Activated CD4-positive, alpha-beta T cell treated with anti-CD3 and anti-CD28 coated beads, Interleukin-2, amount 50 U/mL, for 24 hours (primary cell): Measurements from ENCODE around the gene PDE4D.
A peak's percentile ranks its signal among the peaks of the same experiment; 100 is the strongest.

Experiments used
- DNase-seq, 2 donors: peaks; one replicate each; pipeline ENCODE4 v3.0.0-alpha.2; 2020; ENCODE audit warnings: low read depth in 1 of 2, low spot score in 1 of 2

PDE4D gene

DNA sequence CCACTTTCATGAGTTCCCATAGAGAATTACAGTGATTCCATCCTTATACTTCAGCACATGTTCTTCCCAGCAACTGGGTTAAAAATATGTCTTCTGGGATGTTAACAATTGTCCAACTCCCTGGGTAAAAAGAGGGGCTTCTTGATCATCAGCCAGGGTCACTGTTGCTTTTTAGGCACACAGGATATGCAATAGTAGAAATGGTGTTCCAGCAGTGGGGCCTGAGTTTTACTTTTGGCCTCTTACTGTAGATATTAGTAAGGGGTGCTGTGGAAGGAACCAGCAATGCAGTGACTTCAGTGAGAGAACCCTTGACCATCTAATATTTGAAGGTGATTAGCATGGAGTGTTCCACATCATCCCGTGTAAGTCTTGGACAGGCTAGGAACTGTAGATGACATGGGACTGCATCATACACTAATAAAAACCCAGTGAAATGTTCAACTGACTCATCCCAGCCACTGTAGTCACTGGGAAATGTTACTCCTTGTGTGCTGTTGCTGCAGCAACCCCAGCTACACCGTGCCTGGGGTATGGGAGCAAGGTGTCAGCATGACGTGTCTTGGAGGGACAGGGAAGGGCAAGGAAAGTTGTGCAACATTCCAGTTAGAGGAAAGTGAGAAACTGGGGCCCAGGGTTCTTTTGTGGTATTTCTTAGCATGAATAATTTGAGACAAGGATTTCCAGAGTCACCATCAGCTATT, 699.8 kb downstream of the PDE4D start:
- no peak for DNase-seq

DNA sequence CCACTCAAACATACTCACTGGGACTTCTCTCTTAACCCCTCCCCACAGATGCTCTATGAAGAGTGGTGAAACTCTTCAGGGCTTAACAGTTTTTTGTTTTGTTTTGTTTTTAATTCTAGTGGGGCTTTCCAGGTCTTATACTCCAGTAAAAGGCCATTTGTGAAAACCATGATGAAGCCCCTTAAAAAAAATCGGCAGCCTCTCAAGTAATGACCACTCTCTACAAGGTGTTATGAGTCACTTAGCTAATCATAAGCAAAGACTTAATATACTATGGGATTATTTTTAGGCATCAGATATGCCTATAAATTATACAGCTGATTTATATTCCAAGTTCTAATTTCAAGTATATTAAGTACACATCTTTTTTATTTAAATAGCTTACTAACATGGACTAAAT, 702.8 kb downstream of the PDE4D start:
- DNase-seq: no peak

DNA sequence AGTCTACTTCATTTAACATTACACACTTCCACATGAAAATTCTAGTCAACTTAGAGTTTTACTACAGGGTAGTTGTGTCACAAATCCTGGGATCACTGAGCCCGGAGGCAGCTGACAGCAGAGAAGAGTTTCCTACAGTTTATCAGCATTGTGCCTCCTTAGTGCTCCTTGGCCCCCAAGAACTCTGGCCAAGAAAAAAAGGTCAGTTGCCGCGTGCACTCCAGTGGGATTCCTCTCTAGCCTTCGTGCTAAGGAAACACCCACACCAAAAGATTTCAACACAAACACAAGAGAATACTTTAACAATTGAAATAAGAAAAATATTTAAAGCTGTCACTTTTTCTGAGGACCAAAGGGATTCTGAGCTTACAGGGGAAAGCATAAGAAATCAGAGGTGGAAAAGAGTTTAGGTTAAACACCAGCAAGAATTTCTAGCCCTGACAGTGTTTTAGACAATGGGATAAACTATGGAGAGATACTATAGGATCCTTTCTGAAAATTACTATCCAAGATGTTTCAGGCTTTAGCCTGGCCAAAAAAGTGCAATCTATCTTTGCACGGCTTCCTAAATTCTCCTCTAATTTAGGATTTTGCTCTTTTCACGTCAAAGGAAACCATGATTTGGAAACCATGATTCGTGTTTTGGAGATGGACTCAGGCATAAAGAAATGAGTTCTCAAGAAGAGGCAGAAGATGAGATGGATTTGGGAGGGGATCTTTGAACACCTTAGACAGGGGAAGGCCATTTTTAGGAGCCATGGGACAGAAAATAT, 703.9 kb downstream of the PDE4D start:
- no peak for DNase-seq

DNA sequence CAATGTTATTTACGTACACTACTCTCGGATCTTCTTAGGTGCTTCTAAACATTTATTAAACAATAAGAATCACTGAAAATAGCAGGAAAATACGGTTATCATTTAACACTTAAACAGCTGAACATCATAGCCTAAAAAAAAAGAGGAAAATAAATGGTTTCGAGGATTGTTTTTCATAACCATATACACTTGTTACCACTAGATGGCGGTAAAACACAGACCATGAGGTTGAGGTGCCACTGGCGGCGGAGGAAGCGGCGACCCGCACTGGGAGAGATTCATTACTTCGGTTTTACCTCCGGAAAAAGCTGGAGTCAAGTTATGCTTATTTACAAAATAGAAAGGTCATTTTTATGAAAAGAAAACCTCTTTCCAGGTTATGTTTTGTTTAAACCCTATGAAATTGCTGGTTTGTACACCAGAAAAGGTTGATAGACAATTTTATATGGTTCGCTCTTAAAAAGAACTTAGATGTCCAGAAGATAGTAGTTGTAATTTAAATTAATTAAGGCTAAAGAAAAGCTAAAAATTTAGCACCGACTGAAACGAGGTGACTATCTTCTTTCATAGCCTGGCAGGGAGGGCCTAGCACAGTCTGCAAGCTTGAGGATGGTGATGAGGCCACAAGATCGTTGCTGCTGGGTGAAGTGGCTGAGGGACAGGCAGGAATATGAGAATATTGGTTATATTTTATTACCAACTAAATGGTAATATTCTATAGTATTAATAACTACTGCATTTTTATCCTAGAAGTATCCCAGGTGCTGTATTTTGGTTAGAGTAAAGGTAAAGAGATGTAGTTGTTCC, 704.9 kb downstream of the PDE4D start:
- peak; percentile 21 to 57 for DNase-seq

DNA sequence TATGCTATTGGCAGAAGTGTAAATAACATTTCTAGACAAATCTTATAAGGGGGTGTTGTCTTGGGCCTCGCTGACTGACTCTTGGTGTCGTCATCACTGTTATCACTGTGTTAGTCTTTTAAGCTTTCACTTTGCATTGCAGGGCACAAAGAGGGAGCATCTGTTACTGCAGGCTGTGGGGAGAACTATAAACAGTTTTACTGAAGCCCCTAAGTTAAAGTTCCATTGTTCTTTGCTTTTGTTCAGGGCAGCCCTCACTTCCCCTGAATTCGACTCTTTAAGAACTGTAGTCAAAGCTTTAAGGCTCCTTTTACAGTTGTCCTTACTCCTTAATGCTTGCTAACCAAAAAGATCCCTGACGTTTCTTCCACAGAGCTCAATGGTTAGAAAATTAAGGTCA, 705.7 kb downstream of the PDE4D start:
- DNase-seq: no peak

DNA sequence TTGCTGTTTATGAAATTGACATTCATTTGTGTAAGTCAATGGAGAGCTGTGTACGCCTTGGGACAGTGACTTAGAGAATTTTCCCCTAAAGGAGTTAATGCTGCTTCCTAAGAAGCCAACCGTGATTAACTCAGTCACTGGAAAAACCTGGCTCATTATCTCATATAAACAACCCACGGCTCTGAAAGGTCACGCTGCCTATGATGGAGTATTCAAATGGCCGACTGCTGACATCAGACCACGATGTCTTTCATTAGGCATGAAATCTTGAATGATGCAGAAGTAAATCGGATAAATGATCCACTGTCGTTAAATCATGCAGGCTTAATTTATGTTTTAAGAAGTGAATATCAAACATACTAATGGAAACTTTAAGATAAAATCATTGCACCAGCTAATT, 706.9 kb downstream of the PDE4D start:
- DNase-seq: no peak

DNA sequence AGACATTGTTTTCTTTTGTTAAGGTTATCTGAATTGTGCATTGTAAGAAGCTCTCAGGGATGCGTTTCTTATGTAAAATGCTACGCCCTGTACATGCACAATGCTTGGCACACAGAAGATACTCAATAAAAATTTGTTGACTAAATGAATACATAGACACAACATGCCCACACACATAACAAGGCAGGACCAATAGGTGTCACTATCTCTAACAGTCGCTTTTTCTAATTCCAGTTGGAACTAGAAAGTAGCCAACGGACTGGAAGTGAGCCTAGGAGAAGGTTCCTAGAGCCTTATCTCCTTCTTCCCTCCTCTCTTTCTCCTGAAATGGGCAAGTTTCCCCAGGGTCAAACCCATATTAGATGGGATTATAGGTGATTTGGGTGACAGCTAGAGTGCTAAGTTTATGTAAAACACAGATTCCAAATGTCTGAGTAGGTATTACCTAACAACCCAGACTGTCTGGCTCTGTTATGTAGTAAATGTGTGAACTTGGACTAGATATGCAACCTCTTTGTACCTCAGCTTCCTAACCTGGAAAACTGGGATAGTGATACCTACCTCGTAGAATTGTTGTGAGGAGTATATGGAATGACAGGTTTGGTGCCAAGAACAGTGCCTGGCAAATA, 707.7 kb downstream of the PDE4D start:
- no peak for DNase-seq

DNA sequence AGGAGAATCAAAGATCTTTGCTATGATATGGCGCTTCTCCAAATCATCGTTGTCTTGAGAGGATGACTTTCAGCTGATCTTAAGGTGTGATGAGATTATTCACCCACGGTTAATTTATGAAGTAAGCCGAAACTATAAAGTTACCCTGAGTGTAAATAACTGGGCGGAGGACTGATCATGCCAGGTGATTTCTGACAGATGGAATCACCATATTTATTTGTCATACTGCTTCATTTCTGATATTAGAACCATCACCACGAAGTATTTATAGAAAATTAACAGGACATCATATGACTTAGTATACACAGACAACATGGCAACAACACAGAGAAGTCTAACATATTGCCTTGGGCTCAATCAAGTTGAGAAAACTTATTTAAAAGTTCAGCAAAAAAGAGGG, 708.8 kb downstream of the PDE4D start:
- DNase-seq: no peak

DNA sequence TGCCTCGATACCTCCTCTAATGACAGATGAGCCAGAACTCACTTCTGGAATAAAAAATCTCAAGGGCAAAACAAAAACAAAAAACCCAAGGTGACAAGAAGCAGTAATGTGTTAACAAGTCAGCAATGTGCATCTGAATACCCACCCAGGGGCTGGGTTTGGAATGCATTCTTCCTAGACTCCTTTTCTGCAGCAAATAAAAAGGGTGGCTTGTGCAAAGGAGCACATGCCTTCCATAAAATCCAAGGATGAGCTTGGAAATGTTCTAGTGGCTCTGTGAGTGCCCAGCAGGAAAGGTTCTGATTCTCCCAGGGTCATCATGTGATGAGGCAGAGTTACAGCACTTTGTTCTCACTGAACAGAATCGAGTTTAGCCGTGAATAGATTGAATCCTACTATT, 710.8 kb downstream of the PDE4D start:
- no peak for DNase-seq

DNA sequence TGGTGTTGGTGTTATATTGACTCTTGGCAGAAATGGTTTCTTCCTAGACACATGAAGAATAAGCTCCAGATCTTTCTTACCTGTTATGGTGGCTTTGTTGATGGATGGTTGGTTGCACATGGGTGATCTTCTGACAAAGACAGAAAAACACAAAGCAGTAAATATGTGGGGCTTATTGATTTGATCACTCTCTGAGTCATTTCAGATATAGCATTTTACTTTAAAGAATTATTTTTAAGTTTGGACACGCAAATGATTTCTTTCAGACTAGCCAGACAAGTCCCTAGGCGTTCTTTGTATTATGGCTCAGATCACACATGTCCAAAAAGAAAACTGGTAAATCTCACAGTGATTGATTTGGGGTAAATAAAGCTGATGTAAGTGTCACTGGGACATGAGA, 713.0 kb downstream of the PDE4D start:
- no peak for DNase-seq

DNA sequence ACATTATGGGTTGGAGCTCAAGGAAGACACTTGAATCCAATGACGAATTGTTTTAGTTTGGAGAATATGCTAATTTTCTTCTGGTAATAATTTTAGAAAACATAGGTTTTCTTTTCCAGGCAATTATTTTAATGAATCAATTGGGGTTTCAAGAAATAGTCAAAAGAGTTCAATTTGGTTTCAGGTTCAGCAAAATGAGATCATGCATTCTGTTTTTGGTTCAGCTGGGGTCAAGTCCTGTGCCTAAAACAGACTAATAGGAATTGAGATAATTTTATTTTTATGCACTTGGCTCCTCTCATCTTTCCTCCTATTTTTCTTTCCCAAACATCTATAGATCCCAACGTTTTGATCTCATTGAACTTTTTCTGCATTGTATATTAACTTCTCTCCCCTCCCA, 713.8 kb downstream of the PDE4D start:
- DNase-seq: no peak

DNA sequence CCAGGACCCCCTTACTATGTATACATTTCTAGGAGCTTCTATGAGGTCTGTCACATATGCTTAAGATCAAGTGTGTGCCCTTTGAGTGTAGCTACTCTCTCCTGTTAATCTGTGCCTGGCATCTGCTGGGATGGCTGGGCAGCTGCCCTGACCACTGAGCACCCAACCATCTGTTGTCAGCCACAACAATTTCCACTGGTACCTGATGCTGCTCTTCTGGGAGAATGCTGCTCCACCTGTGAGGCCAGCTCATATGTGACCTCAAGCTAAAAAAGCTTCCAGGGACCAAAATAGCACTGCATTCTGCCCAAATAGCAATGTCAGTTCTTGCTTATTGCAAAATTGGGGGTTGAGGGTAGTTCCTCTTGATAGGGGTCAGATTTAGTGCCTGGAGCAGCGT, 715.0 kb downstream of the PDE4D start:
- DNase-seq: no peak

DNA sequence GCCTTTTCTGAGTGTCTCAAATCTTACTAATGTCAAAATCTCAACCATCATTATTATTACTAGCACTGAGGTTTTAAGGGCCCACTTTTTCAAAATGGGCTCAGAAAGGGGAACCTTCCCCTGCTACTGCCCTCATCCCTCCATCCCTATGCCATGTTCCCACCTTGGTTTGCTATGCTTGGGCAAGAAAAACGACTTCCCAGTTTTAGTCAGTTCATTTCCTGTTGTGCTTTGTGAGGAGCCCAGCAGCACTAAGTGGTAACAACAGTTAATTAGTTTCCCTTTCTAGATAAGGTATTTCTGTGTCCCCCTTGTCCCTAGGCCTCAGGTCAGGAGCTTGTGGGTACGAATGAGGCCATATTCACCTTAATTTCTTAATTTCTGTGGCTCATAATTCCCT, 715.5 kb downstream of the PDE4D start:
- no peak for DNase-seq

DNA sequence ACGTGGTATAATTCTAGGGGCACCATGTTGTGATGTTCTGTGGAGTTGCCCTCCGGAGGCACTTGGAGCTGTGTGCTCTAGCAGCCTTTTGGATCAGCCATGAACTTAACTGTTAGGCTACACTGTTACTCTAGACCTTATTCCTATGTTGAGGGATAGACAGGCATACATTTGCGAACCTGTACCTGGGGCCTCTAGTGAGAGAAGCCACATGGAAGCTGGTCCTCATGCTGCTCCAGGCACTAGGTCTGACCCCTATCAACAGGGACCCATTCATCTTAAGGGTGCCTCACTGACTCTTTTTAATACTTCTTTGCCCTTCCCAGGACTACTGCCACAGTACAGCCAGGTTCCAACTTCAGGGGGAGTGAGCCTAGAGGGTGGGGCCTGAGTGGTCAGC, 715.9 kb downstream of the PDE4D start:
- DNase-seq: no peak

DNA sequence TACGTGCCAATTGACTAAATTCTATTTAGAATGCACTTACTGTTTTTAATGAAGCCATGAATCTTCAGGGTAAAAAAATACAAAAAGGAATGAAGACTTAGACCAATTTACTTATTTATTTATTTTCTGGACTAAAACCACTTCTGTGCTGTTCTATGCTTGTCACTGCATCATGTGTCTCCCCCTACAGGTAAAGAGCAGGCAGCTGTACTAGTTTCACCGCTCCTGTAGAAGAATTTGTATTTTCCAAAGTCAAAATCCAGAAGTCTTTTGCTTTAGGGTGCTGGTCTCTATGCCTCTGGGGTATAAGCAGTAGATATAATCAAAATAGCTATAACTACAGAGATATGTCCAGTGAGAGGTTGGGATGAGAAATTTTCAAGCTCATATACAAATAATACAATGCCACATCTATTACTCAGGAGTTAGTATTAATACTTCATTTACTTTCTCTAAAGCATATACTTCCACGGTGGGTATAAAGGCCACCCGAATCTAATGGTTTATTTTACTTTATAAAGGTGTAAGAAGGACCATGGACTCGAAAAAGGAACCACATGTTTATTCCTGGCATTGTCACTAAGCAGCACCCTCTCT, 719.2 kb downstream of the PDE4D start:
- peak in 1 of 2 donors; percentile 21 for DNase-seq

DNA sequence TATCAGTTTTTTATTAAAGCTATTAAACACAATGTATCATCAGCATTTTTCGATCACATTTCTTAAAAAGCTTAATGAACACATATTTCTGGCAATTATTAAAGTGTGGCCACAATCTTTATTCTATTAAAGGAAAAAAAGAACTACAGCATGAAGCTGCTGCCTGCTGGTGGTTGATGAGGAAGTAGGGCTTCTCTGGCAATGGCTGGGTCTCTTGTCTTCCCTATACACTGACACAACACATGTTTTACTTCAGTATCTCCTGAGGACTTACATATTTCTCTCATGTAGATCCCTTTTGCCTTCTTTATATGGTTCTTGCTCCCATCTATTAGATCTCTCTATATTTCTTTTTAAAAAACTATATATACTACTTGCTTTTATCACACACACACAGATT, 719.9 kb downstream of the PDE4D start:
- no peak for DNase-seq

DNA sequence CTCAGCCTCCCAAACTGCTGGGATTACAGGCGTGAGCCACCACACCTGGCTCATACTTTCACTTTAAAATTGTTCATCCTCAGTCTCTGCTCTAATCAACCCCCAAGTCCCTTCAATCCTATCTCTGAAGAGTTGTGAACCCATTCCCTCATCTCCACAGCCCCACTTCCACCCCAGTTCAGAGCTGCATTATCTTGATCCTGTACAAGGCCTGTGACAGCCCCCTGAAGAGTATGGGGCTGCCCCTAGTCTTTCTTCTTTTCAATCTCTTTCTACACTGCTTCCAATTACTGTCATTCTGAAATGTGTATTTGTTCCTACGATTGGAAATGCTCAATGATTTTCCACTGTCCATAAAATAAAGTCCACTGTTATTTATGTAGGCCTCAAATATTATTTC, 722.4 kb downstream of the PDE4D start:
- DNase-seq: no peak

DNA sequence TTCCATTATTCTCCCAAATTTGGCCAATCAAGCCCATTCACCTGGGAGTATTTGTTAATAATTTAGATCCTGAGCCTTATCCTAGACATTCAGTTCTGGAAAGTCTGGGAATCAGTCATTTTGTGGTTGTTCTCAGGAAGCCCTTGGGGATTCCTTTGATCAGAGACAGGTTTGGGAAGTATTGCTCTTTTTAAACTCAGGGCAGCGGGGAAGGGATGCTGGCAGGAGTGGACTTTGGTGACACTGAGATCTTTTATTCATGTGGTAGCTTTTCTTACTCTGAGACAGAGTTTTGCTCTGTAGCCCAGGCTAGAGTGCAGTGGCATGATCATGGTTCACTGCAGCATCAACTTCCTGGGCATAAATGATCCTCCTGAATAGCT, 723.8 kb downstream of the PDE4D start:
- DNase-seq: no peak

DNA sequence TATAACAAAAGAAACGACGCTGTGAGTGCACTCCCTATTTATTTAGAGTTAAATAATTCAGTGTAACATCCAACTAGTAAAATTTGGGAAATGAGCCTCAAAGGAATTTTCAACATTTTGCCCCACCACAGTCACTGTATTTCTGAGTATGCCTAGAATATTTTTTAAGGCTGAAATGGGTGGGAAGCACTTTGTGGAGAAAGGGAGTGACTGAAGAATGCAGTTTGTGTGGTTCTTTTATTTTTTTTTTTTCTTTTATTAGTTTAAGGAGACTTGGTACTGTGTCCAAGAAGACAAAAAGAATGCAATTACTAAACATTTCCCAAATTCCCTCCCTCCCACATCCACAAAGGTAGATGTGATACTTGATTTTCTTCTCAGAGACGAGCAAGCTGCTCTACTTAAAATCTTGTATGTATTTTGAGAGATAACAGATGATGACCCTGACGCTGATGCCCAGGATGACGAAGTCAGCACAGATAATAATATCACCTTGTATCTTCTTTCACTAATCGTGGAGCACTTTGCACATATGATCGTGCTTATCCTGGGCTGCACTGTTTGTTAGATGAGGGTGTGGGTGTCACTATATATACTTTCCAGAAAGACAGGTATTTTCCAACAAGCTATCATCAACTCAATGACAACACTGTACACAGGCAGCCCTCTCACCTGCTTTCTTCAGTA, 724.3 kb downstream of the PDE4D start:
- no peak for DNase-seq

DNA sequence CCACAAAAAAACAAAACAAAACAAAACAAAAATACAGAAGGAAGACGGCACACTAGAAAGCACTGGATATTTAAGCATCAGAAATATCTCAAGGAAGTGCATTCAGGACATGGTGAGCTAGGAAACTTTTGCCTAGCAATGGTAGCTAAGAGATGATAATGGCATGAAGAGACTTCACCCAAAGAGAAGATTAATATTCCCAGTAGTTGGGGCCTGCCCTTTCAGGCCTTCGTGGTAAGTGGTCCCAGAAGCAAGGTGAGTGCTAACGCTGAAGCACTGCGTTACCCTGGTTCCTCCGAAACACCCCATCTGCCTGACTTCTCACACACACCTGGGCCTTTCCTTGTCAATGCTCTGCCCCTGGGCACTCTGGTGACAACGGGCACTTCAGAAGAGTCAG, 725.5 kb downstream of the PDE4D start:
- no peak for DNase-seq
